CD14-positive monocyte (primary cell): ENCODE data around the gene LIG4. TPM values are rescaled to one million over a fixed set of nuclear protein-coding genes. Genes with fewer than 3 reads are reported as not detected.

Source experiments
- DNase-seq, 3 donors: peaks; one replicate each; pipeline ENCODE4 v3.0.0-alpha.2; 2011 to 2022
- H2AFZ ChIP-seq: 2 replicates; pipeline ENCODE4 v1.6.0; 2012; ENCODE audit warnings: mild to moderate bottlenecking, low read depth, low read length, inconsistent platforms; ENCODE audit not compliant: insufficient read depth, poor library complexity, severe bottlenecking
- H3K27ac ChIP-seq, 2 donors: 1 replicate in 1 of 2; 2 replicates in 1 of 2; pipeline ENCODE4 v1.5.1; 2012 to 2013; ENCODE audit warnings: low read length in 2 of 2, control low read depth in 1 of 2, inconsistent platforms in 1 of 2, low read depth in 1 of 2, mild to moderate bottlenecking in 1 of 2
- H3K27me3 ChIP-seq, 2 donors: one replicate each; pipeline versions ENCODE4 v1.6.0 to v1.6.1; 2011 to 2013; ENCODE audit warnings: low read length in 2 of 2; ENCODE audit not compliant: control insufficient read depth in 2 of 2, insufficient read depth in 2 of 2
- H3K36me3 ChIP-seq, 2 donors: replicated peaks in 1 of 2; 1 replicate in 1 of 2; 2 replicates in 1 of 2; pipeline versions ENCODE4 v1.5.1 to v1.6.1; 2012 to 2013; ENCODE audit warnings: low read length in 2 of 2, control low read depth in 1 of 2, inconsistent platforms in 1 of 2, mild to moderate bottlenecking in 1 of 2; ENCODE audit not compliant: insufficient read depth in 2 of 2, control insufficient read depth in 1 of 2
- H3K4me1 ChIP-seq, 2 donors: 1 replicate in 1 of 2; 2 replicates in 1 of 2; pipeline versions ENCODE4 v1.5.1 to v1.6.1; 2012 to 2013; ENCODE audit warnings: low read length in 2 of 2, control low read depth in 1 of 2, inconsistent platforms in 1 of 2, mild to moderate bottlenecking in 1 of 2, moderate library complexity in 1 of 2; ENCODE audit not compliant: insufficient read depth in 2 of 2, control insufficient read depth in 1 of 2
- H3K4me2 ChIP-seq: replicated peaks from 2 replicates; pipeline ENCODE3; 2012; ENCODE audit warnings: low read length, moderate library complexity, mild to moderate bottlenecking; ENCODE audit not compliant: poor library complexity, severe bottlenecking; ENCODE audit errors: extremely low read depth
- H3K4me3 ChIP-seq, 3 experiments: fragments of 200-600 bp in 1 of 3; sonication (generic) in 1 of 3; replicated peaks in 1 of 3; 1 replicate in 2 of 3; 2 replicates in 1 of 3; pipeline ENCODE4 v1.5.1; 2011 to 2013; ENCODE audit warnings: low read length in 3 of 3, mild to moderate bottlenecking in 3 of 3, control low read depth in 2 of 3, low read depth in 2 of 3, inconsistent platforms in 1 of 3, moderate library complexity in 1 of 3
- H3K79me2 ChIP-seq: 2 replicates; pipeline ENCODE4 v1.6.0; 2012; ENCODE audit warnings: mild to moderate bottlenecking, control low read depth, inconsistent platforms, low read length, moderate library complexity; ENCODE audit not compliant: insufficient read depth
- H3K9ac ChIP-seq: 2 replicates; pipeline ENCODE4 v1.6.0; 2017; ENCODE audit warnings: low read length, mild to moderate bottlenecking; ENCODE audit not compliant: insufficient read depth, poor library complexity, severe bottlenecking
- H3K9me3 ChIP-seq, 2 donors: replicated peaks in 1 of 2; 1 replicate in 1 of 2; 2 replicates in 1 of 2; pipeline versions ENCODE4 v1.5.1 to v1.6.1; 2012 to 2013; ENCODE audit warnings: low read length in 2 of 2, control low read depth in 1 of 2; ENCODE audit not compliant: control insufficient read depth in 1 of 2, insufficient read depth in 1 of 2
- H4K20me1 ChIP-seq: 2 replicates; pipeline ENCODE4 v1.6.0; 2012; ENCODE audit warnings: mild to moderate bottlenecking, low read length, control low read depth, moderate library complexity; ENCODE audit not compliant: insufficient read depth
- H3K27ac Mint-ChIP-seq, 7 donors: one replicate each; pipeline ENCODE4 v1.8.0; 2020; ENCODE audit warnings: mild to moderate bottlenecking in 7 of 7, mixed read lengths in 7 of 7, moderate library complexity in 6 of 7, inconsistent platforms in 2 of 7
- H3K27me3 Mint-ChIP-seq, 3 donors: one replicate each; pipeline ENCODE4 v1.8.0; 2021 to 2022; ENCODE audit warnings: low read depth in 3 of 3, mild to moderate bottlenecking in 3 of 3, mixed read lengths in 3 of 3, moderate library complexity in 3 of 3, inconsistent platforms in 1 of 3
- H3K36me3 Mint-ChIP-seq, 2 donors: one replicate each; pipeline ENCODE4 v1.8.0; 2020; ENCODE audit warnings: mixed read lengths in 2 of 2, inconsistent platforms in 1 of 2, mild to moderate bottlenecking in 1 of 2
- H3K4me1 Mint-ChIP-seq: one replicate; pipeline ENCODE4 v1.8.0; 2020; ENCODE audit warnings: mild to moderate bottlenecking, mixed read lengths
- H3K4me3 Mint-ChIP-seq, 2 donors: one replicate each; pipeline ENCODE4 v1.8.0; 2020; ENCODE audit warnings: mild to moderate bottlenecking in 2 of 2, mixed read lengths in 2 of 2, moderate library complexity in 1 of 2
- H3K9me3 Mint-ChIP-seq, 7 donors: one replicate each; pipeline ENCODE4 v1.8.0; 2020 to 2022; ENCODE audit warnings: mixed read lengths in 7 of 7, mild to moderate bottlenecking in 6 of 7, moderate library complexity in 6 of 7, inconsistent platforms in 2 of 7
- WGBS: methylation state at CpG from one replicate; pipeline ENCODE4 v1.1.5; 2013; ENCODE audit warnings: missing lambda C conversion rate; ENCODE audit not compliant: insufficient coverage; 5-methylcytosine and 5-hydroxymethylcytosine counted together
- intact Hi-C, 2 donors: fragments of 100-400 bp; cut with micrococcal nuclease; formaldehyde crosslinking; loops; one replicate each; pipeline versions ENCODE4 v1.15.0 to v1.15.1; 2023
- polyA plus RNA-seq, 3 donors: library from polyadenylated mRNA; depleted of rRNA in 1 of 3; unstranded in 2 of 3; stranded (reverse) in 1 of 3; fragments of 300-500 nt in 2 of 3; fragments of >200 nt in 1 of 3; fragmentation: Illumina TruSeq in 2 of 3; gene quantifications; 1 replicate in 2 of 3; 2 replicates in 1 of 3; pipeline ENCODE4 v1.2.3, GENCODE V29; 2012 to 2021
- TF ChIP-seq, protein P1 (sequence below): fragments of 200-600 bp; IDR thresholded peaks from one replicate; pipeline ENCODE4 v1.8.0; 2022; ENCODE audit warnings: antibody characterized with exemption, mild to moderate bottlenecking

LIG4 gene
- polyA plus RNA-seq, 3 donors = 3.7 to 6.2 (median 5.2) TPM

DNA sequence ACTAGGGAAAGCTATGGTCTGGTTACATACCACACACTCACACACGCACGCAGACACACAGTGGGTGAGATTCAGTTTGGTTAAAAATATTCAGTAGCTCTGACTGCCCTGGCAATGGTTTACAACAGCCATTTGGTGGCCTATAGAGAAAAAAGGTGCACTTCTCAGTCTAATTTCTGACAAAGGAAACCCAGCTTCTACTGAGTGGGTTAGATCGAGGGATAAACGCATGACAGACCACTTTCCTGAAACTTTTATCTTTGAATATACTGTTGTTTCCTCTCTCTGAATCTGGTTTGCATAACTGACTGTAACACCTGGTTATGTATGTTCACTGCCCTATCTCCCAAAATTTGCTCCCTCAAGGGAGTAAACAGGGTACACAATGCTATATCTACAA is 2.5 kb downstream of the LIG4 start:
- no peak for DNase-seq
- peaks cover 24 to 30% of the 10 kb centered on the region in 2 donors for H3K4me1 ChIP-seq
- H3K79me2 ChIP-seq = peaks cover 16% of the 10 kb centered on the region
- Mint-ChIP-seq H3K27ac (no peak overlapping the region), H3K27me3 (peaks cover 0 to 1% (median 0%) of the 10 kb centered on the region in 3 donors), H3K36me3 (peaks cover 22 to 24% of the 10 kb centered on the region in 2 donors), H3K4me3 (no peak overlapping the region), H3K4me1 (peaks cover 14% of the 10 kb centered on the region), H3K9me3 (peaks cover 0 to 5% (median 3%) of the 10 kb centered on the region in 7 donors)
- no peak overlapping the region for H3K27ac ChIP-seq
- TF ChIP-seq, protein P1, sequence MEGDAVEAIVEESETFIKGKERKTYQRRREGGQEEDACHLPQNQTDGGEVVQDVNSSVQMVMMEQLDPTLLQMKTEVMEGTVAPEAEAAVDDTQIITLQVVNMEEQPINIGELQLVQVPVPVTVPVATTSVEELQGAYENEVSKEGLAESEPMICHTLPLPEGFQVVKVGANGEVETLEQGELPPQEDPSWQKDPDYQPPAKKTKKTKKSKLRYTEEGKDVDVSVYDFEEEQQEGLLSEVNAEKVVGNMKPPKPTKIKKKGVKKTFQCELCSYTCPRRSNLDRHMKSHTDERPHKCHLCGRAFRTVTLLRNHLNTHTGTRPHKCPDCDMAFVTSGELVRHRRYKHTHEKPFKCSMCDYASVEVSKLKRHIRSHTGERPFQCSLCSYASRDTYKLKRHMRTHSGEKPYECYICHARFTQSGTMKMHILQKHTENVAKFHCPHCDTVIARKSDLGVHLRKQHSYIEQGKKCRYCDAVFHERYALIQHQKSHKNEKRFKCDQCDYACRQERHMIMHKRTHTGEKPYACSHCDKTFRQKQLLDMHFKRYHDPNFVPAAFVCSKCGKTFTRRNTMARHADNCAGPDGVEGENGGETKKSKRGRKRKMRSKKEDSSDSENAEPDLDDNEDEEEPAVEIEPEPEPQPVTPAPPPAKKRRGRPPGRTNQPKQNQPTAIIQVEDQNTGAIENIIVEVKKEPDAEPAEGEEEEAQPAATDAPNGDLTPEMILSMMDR = no peak
- H3K9ac ChIP-seq = no peak overlapping the region
- no peaks in the 10 kb centered on the region for H3K27me3 ChIP-seq
- H3K4me2 ChIP-seq = no peak overlapping the region
- WGBS = no CpG with 5 or more reads among the region's 4 CpGs
- H2AFZ ChIP-seq = no peak overlapping the region
- H3K36me3 ChIP-seq = peaks cover 21 to 28% of the 10 kb centered on the region in 2 donors
- no peaks in the 10 kb centered on the region for H3K9me3 ChIP-seq
- intact Hi-C loops = loop anchor here in 1 of 2 donors (10.0 kb wide), 1 partner anchor 702 kb away; no protein-coding TSS in a partner anchor
- H3K4me3 ChIP-seq = no peak overlapping the region
- no peaks in the 10 kb centered on the region for H4K20me1 ChIP-seq

DNA sequence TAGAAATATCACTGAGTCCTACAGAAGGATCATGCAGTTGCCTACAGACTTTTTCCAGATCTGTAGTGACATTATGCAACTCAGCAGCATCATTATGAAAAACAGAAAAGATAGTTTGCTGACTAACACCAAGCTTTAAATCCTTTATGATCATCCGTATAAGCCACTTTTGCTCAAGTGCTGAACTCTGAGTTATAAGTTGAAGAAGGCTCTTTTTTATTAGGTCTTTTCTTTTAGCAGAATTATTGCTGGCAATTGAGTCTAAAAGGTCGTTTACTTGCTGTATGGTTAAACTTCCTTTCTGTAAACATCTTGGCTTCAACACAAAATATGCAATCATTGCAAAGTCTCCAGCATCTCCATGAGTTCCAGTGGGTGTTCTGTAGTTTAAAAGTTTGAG is 4.8 kb downstream of the LIG4 start:
- H3K36me3 ChIP-seq = peaks cover 21 to 28% of the 10 kb centered on the region in 2 donors
- H3K9ac ChIP-seq = no peak overlapping the region
- H3K79me2 ChIP-seq = no peaks in the 10 kb centered on the region
- H3K4me3 ChIP-seq = no peak overlapping the region
- no peaks in the 10 kb centered on the region for H3K27me3 ChIP-seq
- TF ChIP-seq, protein P1 = no peak
- no peaks in the 10 kb centered on the region for H4K20me1 ChIP-seq
- DNase-seq = no peak
- H3K9me3 Mint-ChIP-seq = peaks cover 2 to 10% (median 6%) of the 10 kb centered on the region in 7 donors
- H3K27ac Mint-ChIP-seq = no peak overlapping the region
- H3K27me3 Mint-ChIP-seq = peaks cover 0 to 2% (median 1%) of the 10 kb centered on the region in 3 donors
- WGBS = no CpG with 5 or more reads among the region's 2 CpGs
- intact Hi-C loops = loop anchor here in 1 of 2 donors (10.0 kb wide), 1 partner anchor 704 kb away; no protein-coding TSS in a partner anchor
- H3K36me3 Mint-ChIP-seq = peaks cover 22 to 24% of the 10 kb centered on the region in 2 donors
- peaks cover 6% of the 10 kb centered on the region for H3K4me1 Mint-ChIP-seq
- H2AFZ ChIP-seq = no peak overlapping the region
- no peak overlapping the region for H3K4me3 Mint-ChIP-seq
- no peak overlapping the region for H3K4me2 ChIP-seq
- H3K4me1 ChIP-seq = peaks cover 7 to 9% of the 10 kb centered on the region in 2 donors
- H3K27ac ChIP-seq = no peak overlapping the region
- H3K9me3 ChIP-seq = peaks cover 0 to 6% of the 10 kb centered on the region in 2 donors
